NCI-H2227 (cell line): ENCODE data around the gene PHTF1.
"Not testable (repeated sequence)": the region's sequence is repeated elsewhere in the genome, so short reads cannot be mapped to it uniquely, and the experiment has no call there.

Source experiments
- DNase-seq: peaks from one replicate; lab custom pipeline; 2025; ENCODE audit not compliant: unreplicated experiment; lab: John Stamatoyannopoulos, UW

The PHTF1 gene

DNA sequence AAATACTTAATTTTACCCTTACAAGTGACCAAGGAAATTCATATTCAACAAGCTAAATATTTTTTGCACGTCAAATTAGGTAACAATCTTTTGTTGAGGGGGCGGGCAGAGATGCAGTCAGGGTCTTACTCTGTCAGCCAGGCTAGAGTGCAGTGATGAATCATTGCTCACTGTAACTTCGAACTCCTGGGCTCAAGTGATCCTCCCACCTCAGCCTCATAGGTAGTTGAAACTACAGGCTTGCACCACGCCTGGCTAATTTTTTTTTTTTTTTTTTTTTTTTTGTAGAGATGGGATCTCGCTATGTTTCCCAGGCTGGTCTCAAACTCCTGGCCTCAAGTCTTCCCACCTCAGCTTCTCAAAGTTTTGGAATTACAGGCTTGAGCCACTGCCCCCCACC is 26.5 kb downstream of the PHTF1 start:
- DNase-seq: no peak

DNA sequence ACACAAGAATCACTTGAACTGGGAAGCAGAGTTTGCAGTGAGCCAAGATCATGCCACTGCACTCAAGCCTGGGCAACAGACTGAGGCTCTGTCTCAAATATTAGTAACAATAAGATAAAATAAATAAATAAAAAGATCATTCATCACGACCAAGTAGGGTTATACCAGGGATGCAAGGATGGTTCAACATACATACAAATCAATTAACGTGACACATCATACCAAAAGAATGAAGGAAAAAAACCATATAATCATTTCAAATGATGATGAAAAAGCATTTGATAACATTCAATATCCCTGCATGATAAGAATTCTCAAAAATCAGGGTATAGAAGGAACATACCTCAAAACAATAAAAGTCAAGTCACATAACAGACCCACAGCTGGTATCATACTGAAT is 38.3 kb downstream of the PHTF1 start:
- DNase-seq: no peak

DNA sequence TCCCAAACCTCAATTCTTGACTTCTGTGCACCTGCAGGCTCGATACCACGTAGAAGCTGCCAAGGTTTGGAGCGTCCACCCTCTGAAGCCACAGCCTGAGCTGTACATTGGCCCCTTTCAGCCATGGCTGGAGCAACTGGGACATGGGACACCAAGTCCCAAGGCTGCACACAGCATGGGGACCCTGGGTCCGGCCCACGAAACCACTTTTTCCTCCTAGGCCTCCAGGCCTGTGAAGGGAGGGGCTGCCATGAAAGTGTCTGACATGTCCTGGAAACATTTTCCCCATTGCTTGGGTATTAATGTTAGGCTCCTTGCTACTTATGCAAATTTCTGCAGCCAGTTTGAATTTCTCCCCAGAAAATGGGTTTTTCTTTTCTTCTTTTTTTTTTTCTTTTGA is 40.7 kb downstream of the PHTF1 start:
- DNase-seq: not testable (repeated sequence)

DNA sequence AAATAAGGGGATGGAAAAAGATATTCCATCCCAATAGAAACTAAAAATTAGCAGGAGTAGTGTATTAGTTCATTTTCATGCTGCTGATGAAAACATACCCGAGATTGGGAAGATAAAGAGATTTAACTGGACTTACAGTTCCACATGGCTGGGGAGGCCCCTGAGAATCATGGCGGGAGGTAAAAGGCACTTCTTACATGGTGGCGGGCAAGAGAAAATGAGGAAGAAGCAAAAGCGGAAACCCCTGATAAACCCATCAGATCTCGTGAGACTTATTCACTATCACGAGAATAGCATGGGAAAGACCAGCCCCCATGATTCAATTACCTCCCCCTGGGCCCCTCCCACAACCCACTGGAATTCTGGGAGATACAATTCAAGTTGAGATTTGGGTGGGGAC is 41.8 kb downstream of the PHTF1 start:
- not testable (repeated sequence) for DNase-seq

DNA sequence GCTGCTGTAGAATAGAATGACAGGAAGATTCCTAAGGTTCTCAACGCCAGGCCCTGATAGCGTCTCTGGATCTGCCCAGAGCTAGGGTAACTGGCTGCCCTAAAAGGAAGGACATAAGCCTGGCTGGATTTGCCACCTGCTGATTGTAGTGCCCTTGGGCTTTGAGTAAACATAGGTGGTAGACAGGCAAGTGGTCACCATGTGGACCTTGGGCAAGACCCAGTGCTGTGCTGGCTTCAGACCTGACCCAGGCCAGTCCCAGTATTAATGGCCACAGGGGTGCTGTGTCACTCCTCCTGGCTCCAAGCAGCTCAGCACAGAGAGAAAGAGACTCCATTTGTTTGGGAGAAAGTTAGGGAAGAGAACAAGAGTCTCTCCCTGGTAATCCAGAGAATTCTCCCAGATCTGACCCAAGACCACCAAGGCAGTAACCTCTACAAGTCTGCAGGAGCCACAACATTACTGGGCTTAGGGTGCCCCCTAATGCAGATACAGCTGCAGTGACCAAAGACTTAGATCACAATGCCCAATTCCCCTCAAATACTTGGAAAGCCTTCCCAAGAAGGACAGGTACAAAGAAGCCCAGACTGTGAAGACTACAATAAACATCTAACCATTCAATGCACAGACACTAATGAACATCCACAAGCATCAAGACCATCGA is 44.5 kb downstream of the PHTF1 start:
- DNase-seq: no peak

DNA sequence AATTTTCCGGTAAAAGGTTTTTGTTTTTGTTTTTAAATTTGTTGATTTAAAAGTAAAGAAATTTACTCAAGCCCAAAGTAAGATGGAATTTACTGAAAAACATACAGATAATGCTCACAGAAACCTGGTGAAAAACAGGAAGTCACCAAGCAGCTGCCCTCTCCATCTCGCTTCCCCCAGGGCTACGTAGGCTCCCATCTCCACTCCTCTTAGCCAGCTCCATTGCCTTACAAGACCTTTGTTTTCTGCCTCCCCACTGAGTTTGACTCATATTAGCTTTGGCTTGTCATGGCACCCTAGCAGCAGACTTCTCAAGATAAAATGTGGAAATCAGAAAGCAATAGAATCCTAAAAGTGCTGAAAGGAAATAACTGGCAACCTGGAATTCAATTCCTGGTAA is 57.9 kb downstream of the PHTF1 start:
- no peak for DNase-seq

DNA sequence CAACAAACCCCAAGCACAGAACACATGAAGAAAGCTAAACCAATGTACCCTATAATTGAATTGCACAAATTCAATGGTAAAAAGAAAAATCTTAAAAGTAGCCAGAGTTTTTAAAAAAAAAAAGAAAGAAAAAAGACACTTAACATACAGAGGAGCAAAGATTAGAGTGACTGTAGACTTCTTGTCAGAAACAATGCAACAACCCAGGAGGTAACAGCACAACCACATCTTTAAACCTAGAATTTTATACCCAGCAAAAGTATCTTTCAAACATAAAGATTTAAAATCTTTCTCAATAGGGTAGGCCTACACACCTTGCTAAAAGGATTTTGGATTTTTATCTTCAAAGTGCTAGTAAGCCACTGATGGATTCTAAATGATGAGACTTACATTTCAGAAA is 64.4 kb downstream of the PHTF1 start:
- no peak for DNase-seq

DNA sequence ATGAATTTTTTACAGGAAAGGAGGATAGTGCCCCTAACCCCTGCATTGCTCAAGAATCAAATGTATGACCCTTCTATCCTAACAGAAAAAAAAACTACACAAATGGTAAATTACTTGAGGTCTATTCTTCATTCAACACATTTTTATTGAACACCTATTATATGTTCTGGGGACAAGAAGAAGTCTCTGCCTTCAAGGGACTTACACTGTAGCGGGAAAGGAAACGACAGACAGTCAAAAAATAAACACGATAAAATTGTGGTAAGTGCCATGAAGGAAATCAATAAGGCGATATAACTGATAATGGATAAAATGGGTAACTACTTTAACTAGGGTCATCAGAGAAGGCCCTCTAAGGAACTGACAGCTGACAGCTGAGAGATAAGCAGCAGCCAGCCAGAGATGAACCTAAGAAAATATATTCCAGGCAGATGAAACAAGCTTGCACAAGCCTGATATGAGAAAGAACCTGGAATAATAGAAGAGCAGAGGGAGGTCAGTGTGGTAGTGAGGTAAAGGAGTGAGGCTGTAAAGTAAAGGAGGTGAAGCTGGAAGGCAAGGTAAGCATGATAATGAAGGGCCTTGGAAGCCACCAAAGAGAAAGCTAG is 66.4 kb downstream of the PHTF1 start:
- DNase-seq: no peak

DNA sequence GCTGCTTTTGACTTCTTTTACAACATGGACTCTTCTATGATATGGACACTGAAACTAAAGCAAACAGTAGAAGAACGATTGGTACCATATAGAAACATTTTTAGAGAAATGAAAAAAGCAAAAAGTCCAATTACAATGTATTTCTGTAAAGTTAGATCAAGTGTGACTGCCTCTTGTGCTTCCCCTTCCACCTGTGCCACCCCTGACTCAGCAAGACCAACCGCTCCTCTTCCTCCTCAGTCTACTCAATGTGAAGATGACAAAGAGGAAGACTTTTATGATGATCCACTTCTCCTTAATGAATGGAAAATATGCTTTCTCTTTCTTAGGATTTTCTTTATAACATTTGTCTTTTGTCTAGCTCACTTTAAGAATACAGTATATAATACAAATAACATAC is 66.9 kb downstream of the PHTF1 start:
- no peak for DNase-seq

DNA sequence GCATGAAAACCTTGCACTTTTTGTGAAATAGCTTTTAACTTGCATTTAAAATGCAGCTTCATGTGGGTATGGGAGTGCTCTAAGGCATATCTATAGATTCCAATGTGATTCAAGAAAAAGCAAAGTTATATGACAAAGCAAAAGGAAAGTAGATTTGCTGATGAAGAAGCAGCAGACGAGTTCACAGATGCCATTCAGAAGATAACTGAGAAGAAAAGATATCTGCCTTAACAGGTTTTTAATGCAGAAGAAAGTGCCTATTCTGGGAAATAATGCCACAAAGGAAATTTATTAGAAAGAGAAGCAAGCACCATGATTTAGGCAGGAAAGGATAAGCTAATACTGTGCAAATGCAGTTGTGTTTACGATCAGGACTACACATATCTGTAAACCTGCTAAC is 68.1 kb downstream of the PHTF1 start:
- no peak for DNase-seq

DNA sequence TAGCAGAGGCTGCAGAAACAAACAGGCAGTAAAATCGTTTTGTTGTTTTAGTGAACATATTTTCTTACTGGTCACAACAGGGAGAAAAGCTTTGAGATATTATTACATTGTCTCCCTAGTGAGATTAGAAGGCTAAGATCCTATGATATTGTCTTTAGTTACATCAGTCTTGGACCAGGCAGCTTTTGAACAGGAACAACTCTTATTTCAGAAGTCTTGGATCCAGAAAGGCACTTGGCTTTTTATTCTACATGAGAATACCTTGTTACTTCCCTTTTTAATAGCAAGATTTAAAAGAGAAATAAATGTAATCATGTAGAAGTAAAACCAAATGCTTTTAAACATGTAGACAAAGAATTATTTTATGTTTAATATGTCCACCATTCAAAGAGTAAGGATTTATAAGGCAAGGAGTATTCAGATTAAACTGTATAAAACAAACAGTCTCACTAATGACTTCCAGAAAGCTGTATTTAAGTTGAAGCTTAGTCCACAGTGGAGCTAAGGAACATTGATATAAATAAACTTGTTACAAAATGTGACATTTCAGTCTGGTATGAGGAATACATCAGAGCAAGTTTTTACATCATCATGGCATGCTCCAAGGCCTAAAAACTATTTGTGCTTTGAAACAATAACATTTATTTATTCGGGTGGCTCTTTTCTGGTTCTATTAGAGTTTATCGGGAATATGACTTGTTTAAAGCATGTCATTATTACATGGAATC is 72.2 kb downstream of the PHTF1 start:
- DNase-seq: no peak

DNA sequence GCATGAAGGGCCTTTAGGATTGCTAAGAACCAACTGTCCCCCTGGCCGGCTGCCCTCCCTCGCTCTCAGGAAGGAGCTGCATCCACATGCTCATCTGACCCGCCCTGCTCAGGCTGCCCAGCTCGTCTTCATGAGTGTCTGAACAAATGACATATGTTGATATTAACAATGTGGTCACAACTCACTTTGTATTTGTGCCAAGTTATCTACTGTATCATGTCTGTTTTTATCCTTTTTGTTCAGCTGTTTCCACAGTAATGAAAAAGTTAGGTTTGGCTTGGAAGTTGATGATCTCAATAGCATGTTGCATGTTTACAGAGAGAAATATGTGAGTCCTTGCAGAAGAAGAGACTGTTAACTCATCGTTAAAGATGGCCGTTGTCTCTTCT is 75.1 kb downstream of the PHTF1 start:
- no peak for DNase-seq

DNA sequence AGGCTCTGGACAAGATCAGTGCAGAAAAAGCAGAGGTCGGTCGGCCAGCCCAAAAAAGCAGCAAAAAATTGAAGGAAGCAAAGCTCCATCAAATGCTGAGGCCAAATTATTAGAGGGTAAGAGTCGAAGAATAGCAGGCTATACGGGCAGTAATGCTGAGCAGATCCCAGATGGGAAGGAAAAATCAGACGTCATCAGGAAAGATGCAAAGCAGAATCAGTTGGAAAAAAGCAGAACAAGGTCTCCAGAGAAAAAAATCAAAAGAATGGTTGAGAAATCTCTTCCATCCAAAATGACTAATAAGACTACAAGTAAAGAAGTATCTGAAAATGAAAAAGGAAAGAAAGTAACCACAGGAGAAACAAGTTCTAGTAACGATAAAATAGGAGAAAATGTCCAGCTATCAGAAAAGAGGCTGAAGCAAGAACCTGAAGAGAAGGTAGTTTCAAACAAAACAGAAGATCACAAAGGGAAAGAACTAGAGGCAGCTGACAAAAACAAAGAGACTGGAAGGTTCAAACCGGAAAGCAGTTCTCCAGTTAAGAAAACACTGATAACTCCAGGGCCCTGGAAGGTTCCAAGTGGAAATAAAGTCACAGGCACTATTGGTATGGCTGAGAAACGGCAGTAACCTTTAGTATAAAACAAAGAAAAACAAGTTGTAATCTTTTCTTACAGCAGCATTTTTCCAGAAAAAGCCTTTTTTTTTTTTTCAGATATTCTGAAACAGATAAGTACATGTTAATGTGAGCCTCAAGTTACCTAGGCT is 75.7 kb downstream of the PHTF1 start:
- DNase-seq: no peak

DNA sequence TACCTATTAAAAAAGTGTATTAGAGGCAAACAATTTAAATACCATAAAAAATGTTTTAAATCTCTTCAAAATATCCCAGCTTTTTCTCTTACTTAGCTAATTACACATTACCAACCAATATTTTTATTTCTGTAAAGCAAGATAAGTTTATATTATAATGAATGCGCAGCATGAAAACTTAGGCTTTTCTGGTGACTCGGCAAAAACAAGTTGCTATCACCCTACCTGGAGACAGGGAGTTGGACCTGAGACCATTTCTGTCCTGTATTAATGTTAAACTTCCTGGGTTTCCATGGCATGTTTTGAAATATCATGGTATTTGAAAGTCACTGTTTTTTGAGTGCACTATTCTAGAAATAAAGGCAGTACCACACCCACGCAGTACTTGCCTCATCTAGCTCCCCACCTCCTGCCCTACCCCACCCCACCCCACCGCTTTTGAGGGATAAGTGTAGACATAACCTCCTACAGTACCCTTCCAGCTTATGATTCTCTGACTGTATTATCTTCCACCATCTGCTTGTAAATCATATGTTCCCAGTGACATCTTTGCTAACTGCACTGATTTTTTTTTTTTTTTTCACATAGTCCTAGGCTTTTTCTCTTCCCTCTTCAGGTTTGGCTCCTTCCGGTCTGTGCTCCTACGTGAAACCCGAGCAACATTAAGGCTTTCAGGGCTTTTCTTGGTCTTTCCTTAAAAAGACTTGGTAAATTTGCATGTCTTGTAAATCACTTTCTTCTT is 77.5 kb downstream of the PHTF1 start:
- no peak for DNase-seq

DNA sequence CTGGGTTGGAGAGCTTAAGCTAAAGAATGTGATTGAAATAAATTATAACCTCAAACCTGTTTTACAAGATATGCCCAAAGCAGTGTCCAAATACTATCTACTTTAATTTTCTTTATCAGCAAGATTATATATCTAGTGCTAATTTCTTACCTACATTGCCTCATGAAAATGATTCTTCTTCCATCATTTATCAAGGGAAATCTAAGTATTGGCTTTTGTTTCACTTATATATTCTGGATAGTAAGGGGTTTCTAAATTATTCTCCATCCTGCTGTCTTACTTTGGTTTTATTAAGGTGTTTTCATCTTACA is 81.2 kb downstream of the PHTF1 start:
- no peak for DNase-seq

DNA sequence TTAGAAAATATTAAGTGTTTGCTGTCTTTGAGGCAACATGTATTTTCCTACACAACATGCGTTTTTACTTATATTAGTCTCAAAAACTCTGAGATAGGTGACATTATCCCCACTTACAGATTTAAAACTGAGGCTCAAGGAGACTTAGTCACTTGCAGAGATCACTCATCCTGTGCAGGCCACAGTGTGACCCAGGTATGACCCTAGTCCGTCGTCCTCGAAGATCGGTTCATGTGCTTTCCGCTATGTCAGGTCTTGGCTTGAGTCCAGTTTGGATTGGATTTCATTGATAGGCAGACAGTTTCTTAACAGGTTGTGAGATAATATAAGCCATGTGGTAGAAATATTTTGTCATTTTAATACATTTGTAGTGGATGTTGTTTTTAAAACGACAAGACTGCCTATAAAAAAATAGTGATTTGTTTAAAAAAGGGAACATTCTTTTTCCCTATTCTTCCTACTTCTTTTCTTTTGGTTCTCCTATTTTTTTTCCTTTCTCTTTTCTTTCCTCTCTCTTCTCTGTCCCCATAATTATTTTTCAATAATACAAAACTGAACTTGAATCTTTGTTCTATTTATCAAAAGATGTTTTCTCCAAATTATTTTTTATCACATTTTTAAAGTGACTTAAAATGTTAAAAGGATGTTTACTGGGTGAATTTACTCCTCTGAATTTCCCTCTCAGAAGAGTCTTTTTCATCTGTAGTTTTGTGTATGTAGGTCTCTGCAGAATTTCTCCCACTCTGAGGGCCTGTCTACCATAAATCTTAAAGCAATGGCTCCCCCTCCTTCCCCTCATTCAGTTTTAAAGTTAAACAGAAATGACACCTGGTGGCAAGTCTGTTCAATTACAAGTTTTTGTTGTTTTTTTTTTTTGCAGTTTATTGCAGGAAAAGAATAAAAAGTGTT is 81.8 kb downstream of the PHTF1 start:
- DNase-seq: peak; percentile 68

DNA sequence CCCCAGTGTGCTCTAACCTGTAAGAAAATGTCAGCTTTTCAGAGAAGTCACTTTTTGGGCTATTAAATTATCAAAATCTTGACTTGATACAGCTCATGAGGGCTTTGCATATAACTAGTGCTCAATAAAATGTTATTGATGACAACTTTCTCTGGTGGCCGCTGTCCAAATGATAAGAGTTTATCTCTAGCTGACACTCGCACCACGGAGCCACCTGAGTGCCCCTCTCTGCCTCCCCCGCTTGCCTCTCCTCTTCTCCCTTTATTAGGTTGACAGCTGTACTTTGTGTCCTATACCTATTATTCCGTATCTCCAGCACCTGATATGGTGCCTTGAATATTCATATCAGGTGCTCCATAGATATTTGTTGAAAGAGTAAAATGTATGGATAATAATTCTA is 82.8 kb downstream of the PHTF1 start:
- no peak for DNase-seq

DNA sequence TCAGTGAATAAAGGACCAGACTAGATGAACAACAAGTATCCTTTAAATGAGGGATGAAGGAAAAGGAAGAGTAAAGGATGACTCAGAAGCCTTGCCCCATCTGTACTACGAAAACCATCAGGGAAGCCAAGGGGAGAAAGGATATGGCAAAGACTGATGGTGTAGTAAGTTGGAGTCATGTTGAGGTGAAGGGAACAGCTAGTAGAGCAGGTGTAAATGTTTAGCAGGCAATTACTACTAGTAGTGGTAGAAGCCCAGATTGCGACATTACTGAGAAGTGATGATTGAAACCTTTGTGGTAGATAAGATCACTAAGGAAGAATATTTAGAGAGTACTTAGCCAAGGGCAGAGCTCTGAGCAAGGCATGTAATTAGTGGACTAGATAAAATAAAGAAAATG is 84.0 kb downstream of the PHTF1 start:
- peak; percentile 44 for DNase-seq

DNA sequence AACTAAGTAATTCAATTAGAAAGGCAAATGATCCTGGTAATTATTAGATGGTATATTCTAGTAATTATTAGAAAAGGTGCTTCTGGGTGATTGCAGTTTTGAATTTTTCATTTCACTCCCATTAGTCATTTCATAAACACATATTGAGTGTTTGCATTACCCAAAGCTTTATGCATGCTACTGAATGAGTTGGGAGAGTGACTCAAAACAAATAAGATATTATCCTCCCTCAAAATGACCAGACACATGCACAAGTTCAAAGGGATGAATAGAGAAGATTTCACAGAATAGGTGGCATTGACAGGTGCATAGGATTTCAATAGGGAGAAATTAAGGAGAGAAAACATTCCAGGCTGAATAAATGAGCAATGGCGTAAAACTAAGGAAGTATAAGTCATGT is 84.7 kb downstream of the PHTF1 start:
- no peak for DNase-seq

DNA sequence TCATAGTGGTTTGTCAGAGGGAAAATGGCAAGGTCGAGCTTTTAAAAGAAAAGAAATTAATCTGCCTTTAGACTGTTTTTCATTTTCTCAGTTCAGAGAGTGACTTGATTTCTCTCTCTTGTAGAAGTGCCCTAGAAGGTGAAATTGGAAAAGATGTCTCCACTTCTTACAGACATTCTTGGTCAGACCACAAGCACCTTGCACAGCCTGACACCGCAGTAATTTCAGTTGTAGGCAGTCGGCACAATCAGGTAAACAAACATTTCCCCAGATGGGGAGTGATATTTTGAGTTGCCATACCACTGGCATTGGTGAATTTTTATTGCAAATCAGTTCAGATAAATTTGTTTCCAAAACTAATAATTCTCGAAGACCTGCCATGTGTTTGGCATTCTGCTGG is 86.8 kb downstream of the PHTF1 start:
- DNase-seq: no peak
